NCI-H748 (cell line): ENCODE results near the gene RAB3D.
"Not testable (repeated sequence)": the region's sequence is repeated elsewhere in the genome, so short reads cannot be mapped to it uniquely, and the experiment has no call there.

Experiments used
- DNase-seq: peaks from one replicate; lab custom pipeline; 2025; ENCODE audit not compliant: unreplicated experiment; lab: John Stamatoyannopoulos, UW

Gene RAB3D

GRCh38 chr19:11340099-11340467 is 626 bp upstream of the RAB3D start:
- DNase-seq, result not testable (repeated sequence)

DNA sequence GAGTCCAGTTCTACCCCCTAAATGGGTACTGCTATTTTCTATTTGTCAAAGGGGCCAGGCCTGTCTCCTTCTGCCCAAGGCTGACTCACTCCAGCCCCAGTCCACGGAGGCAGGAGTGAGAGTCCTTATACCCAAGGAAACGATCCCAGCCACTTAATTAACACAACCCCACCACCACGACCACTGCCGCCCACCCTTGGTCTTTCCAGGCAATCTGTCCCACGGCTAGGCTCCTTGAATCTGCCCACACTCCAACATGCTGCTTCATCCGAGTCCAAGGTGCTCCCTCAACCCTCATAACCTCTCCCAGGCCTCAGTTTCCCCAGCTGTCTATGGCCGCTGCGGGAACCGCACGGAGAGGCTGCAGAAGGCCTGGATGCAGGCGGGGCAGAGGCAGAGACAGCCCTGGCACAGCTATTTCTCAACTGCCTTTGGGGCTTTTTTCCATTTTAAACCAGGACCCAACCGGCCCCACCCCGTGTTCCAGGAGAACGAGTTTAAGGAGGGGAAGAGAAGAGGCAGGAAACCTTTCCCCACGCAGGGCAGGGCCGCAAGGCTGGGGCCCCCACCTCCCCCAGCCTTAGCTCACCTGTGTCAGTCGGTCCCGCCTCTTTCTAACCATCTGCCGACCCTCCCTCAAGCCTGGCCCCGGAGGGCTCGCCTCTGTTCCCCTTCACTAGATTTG is 746 bp downstream of the RAB3D start:
- DNase-seq, result no peak

GRCh38 chr19:11338121-11338520 is 1.3 kb downstream of the RAB3D start:
- no peak for DNase-seq

- no peak for DNase-seq
These were observed 2.4 kb downstream of the RAB3D start for GRCh38 chr19:11337080-11337479.

- no peak for DNase-seq
These were observed 3.9 kb downstream of the RAB3D start for GRCh38 chr19:11335449-11336146.

DNA sequence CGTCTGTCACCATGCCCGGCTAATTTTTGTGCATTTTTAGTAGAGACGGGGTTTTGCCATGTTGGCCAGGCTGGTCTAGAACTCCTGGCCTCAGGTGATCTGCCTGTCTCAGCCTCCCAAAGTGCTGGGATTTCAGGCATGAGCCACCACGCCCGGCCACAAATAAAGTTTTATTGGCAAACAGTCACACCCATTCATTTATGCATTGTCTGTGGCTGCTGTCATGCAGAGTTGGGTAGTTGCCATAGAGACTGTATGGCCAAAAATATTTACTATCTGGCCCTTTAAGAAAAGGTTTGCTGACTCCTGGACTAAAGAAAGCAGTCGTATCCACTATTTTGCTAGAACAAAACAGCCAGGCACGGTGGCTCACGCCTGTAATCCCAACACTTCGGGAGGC is 5.6 kb downstream of the RAB3D start:
- peak; percentile 34 for DNase-seq

DNA sequence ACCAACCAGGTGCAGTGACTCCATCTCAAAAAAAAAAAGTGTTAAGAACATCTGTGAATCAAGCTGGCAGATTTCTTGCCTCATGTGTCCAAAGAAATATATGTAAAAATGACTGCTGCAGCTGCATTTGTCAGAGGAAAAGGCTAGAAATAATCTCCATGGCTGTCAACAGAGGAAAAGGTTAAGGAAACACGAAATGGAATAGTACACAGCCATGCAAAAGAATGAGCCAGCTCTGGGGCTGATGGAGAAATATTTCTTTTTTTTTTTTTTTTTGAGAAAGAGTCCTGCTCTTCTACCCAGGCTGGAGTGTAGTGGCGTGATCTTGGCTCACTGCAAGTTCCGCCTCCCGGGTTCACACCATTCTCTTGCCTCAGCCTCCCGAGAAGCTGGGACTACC is 6.6 kb downstream of the RAB3D start:
- DNase-seq, result no peak

- DNase-seq, result no peak
These were observed 8.0 kb downstream of the RAB3D start for GRCh38 chr19:11331502-11331901.

DNA sequence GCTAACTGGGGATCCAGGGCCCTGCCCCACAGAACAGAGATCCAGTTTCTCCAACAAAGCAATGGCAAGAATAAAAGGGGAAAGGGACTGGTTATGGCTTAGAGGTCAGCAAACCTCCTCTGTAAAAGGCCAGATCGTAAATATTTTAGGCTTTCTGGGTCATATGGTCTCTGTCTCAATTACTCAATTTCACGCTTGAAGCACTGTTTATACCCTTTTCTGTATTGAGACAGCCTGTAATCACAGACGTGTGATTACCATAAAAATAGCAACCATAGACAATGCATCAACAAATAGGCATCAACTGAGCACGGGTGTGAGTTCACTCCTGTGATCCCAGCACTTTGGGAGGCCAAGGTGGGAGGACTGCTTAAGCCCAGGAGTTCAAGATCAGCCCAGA is 9.3 kb downstream of the RAB3D start:
- DNase-seq, result no peak

DNA sequence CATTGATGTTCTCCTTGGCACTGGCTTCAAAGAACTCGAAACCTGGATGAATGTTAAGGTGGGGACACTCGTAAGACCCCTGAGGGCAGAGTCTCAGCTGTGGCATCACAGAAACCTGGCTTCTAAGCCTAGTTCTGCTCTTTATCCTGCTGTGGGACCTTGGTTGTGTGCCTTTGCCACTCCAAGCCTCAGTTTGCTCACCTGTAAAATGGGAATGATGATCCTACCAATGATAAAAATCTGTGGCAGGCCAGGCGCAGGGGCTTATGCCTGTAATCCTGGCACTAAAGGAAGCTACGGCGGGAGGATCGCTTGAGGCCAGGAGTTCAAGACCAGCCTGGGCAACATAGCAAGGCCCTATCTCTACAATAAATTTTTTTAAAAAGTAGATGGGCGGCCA is 13.9 kb downstream of the RAB3D start:
- DNase-seq, result no peak

- no peak for DNase-seq
These were observed 14.6 kb downstream of the RAB3D start for GRCh38 chr19:11324748-11325389.

DNA sequence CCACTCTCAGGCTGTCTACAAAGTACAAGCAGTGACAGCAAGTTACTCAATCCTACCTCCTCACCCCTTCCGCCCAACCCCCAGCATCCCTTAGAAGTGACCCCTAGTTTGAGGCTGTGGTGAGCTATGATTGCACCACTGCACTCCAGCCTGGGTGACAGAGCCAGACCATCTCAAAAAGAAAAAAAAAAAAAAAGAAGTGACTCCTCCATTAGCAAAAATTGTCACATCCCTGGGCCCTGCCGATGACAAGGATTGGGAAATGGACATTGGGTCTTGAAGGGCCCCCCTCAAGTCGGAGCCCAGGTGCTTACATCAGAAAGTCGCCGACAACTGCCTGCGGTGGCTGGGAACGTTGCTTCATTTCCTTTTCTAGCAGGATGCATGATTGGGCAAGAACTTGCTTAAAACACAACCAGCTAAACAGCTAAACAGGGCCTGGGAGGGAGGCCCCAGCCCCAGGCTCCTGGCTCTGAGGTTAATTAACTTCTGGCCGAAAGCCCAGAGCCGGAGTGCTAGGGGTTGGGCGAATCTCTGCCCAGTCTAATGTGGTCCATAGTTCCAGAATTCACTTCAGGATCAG is 15.3 kb downstream of the RAB3D start:
- DNase-seq, result peak; percentile 50

GRCh38 chr19:11323601-11324078 is 15.8 kb downstream of the RAB3D start:
- no peak for DNase-seq

- DNase-seq, result no peak
These were observed 17.0 kb downstream of the RAB3D start for GRCh38 chr19:11322269-11323024.

GRCh38 chr19:11321191-11322126 is 18.0 kb downstream of the RAB3D start:
- DNase-seq, result no peak

DNA sequence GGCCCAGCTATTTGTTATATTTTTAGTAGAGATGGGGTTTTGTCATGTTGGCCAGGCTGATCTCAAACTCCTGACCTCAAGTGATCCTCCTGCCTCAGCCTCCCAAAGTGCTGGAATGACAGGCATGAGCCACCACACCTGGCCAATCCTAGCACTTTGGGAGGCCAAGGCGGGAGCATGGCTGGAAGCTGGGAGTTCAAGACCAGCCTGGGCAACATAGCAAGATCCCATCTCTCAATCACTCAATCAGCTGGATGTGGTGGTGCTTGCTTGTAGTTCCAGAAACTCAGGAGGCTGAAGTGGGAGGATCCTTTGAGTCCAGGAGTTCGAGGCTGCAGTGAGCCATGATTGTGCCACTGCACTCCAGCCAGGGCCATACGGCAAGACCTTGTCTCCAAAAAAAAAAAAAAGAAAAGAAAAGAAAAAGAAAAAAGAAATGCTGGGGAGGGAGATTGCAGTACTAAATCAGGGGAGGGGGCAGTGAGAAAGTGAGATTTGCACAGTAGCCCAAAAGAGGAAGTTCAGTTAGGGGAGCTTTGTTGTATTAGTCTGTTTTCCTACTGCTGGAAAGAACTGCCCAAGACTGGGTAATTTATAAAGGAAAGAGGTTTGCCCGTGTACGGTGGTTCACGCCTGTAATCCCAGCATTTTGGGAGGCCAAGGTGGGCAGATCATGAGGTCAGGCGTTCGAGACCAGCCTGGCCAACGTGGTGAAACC is 19.0 kb downstream of the RAB3D start:
- DNase-seq, result not testable (repeated sequence)

- DNase-seq, result no peak
These were observed 33.1 kb downstream of the RAB3D start for GRCh38 chr19:11306337-11306736.

- DNase-seq, result no peak
These were observed 34.5 kb downstream of the RAB3D start for GRCh38 chr19:11304936-11305335.

DNA sequence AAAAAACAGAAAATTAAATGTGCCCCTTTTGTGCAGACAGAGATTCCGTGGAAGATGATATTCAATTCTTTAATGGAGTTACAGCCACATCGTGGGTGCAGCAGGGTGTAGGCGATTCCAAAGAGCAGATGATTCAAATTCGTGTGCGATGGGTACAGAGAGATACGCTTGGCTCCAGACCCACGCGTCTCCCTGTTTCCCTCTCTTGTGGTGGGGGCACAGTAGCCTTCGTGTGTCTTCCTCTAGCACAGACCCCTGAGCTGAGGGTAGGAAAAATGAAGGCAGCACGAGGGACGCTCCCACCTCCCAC is 38.7 kb downstream of the RAB3D start:
- no peak for DNase-seq
